ENCODE data around the gene DENND4C.
"Not testable (repeated sequence)": the region's sequence is repeated elsewhere in the genome, so short reads cannot be mapped to it uniquely, and the experiment has no call there.

DENND4C gene

DNA sequence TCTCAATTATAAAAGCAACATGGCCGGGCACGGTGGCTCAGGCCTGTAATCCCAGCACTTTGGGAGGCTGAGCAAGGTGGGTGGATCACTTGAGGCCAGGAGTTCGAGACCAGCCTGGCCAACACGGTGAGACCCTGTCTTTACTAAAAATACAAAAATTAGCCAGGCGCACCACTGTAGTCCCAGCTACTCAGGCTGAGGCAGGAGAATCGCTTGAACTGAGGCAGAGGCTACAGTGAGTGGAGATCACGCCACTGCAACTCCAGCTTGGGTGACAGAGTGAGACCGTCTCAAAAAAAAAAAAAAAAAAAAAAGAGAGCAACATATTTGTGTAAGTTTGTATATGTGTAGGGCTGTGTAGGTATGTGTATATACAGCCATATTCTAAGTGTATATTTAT lies 142.1 kb downstream of the DENND4C start:
- no peak for DNase-seq (ENCODE audit: low read depth in 2 of 2)

- DNase-seq (ENCODE audit: low read depth in 2 of 2): no peak
Measured at GRCh38 chr9:19373527-19373926, 143.0 kb downstream of the DENND4C start.

DNA sequence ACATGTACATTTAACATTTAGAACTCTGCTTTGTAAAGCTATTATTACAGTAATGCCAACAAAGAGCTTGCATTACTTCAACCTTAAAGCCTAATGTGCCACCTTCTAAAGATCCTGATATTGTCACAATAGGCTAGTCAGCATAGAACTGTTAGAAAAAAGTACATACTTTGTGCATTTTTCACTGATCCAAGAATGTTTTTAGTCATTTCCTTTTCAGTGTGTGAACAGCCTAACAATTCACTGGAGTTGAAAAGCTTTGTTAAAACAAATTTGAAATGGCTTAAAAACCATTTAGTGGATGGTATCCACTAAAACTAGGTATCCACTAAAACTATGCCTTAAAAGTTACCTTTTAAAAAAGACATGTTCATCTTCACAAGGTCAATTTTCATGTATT lies 145.0 kb downstream of the DENND4C start:
- DNase-seq (ENCODE audit: low read depth in 2 of 2): no peak

- DNase-seq (ENCODE audit: low read depth in 2 of 2): no peak
Measured at GRCh38 chr9:19376931-19377330, 146.4 kb downstream of the DENND4C start.

DNA sequence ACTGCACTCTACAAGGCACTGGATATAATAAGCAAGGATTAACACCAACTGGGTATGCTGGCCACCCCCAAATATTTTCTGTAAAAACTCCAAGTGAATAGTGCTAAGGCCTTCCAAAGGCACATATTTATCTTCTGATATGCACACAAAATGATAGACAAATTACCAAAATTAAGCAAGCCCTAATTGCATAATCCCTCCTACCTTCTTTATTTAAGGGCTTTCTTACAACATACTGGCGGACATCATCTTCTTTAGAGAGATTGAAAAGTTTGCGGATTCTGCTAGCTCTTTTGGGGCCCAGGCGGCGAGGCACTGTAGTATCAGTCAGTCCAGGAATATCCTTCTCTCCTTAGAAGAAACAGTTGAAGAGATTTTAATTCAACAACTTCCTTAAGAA lies 147.7 kb downstream of the DENND4C start:
- DNase-seq (ENCODE audit: low read depth in 2 of 2): no peak

DNA sequence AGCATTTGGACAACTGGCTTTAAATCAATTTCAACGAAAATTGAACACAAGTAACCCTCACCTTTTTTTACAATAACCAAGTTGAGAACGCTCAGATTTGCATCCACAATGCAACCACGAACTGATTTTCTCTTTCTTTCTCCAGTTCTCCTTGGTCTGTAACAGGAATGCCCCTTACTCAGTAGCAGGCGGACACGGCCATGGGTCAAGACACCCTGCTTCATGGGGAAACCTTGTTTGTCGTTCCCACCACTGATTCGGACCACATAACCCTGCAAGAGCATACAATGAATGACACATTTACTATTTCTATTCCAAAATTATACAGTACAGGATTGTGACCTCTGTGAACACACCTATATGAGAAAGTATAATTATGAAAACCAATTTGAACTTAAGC lies 148.2 kb downstream of the DENND4C start:
- DNase-seq (ENCODE audit: low read depth in 2 of 2): no peak

DNA sequence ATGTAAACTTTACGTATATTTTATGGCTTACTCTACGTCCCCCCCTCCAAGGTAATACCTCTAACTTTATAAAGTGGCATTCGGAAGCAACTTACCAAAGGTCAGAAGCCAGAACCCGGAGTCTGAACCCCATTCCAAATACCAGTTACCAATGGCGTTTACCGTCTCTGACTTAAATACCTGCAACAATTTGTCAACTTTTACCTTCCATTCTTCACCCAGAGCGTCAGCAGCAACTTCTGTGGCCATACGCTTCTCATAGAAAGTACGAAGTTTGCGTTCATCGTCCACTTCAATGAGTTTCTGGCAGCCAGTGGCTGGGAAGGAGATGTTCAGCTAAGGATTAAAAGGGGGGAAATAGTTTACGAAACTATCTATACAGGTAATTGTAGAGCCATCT lies 148.8 kb downstream of the DENND4C start:
- no peak for DNase-seq (ENCODE audit: low read depth in 2 of 2)

DNA sequence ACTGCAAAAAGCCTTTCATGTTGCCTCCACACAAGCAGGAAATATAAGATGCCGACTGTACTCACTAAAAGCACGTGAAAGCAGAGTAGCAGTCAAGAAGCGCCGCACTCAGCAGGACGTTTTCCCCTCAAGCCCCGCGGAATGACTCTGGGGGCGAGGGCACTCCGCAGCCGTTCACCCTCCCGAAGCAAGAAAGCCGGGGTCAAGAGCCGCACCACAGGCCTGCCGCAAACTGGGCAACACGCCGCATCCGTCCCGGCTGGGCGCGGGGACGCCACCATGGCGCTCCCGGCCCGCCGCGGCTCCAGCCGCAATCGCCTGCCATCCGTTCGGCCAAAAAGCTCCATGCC lies 149.2 kb downstream of the DENND4C start:
- DNase-seq (ENCODE audit: low read depth in 2 of 2): peak; percentile 14 to 26

DNA sequence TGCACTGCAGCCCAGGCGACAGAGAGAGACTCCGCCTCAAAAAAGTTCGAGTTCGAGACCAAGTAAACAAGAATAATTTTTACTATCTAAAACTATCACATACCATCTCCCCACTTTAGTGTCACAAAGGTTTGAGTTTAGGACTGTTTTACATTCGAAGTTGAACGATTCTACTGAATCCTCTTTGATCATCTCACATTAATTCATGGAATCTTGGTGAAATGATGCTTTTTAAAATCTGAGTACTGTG lies 150.3 kb downstream of the DENND4C start:
- no peak for DNase-seq (ENCODE audit: low read depth in 2 of 2)

DNA sequence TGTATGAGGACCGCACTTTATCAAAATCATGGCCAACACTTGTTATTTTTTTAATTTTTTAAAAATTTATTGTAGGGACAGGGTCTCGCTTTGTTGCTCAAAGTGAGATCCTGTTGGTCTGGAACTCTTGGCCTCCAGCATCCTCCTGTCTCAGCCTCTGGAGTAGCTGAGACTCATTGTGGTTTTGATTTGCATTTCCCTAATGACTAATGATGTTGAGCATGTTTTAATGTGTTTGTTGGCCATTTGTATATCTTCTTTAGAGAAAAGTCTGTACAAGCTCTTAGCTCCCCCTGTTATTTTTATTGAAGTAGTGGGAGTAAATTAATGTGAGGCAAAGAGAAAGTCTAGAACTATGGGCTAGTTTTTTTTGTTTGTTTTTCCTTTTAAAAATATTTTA lies 151.2 kb downstream of the DENND4C start:
- no peak for DNase-seq (ENCODE audit: low read depth in 2 of 2)

DNA sequence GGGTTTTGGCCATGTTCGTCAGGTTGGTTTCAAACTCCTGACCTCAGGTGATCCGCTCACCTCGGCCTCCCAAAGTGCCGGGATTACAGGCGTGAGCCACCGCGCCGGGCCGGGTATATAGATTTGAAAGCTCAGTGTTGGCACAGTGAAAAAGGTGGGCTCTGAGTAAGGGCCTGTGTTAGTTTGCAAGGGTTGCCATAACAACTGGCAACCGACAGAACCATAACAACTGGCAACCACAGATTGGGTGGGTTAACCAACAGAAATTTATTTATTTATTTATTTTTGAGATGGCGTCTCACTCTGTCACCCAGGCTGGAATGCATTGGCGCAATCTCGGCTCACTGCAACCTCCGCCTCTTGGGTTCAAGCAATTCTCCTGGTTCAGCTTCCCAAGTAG lies 154.7 kb downstream of the DENND4C start:
- not testable (repeated sequence) for DNase-seq (ENCODE audit: low read depth in 2 of 2)

DNA sequence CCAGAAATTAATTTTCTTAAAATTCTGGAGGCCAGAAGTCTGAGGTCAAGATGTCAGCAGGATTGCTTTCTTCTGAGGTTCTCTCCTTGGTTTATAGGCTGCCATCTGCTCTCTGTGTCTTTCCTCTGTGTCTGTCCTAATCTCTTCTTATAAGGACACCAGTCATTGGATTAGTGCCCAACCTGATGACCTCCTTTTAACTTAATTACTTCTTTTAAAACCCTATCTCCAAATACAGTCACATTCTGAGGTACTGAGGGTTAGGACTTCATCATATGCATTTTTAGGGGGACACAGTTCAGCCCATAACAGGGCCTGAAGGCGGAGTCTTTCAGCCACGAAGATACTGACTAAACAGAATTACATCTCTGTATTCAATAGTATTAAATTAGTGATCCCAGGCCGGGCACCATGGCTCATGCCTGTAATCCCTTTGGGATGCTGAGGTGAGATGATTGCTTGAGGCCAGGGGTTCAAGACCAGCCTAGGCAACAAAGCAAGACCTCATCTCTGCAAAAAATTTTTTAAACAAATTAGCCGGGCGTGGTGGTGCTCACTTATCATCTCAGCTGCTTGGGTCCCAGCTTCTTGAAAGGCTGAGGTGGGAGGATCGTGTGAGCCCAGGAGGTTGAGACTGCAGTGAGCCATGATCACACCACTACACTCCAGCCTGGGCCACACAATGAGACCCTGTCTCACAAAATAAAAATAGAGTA lies 155.5 kb downstream of the DENND4C start:
- DNase-seq (ENCODE audit: low read depth in 2 of 2): no peak

DNA sequence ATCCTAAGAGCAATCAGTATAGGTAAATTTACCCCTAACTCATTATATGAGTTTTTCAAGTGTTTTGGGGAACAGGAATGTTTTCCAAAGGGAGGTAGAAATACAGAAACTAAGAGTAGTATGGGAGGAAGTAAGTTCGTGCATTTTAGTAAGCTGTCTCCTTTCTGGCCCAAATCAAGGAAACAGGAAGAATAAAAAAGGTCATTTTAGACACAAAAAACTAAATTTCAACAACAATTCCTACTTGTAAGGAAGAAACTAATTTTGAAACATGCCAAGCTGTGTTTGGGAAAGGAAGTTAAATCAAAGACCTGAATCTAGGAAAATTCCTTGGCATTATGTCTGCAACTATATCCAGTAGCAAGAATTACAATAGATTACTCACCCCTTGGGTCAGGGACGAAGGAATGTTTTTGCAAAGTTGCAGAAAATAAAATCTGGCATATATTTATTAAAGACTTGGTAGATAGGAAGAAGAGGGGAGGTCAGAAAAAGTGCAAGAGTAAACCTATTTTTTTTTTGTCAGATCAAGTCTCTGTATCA lies 156.1 kb downstream of the DENND4C start:
- DNase-seq (ENCODE audit: low read depth in 2 of 2): no peak

GRCh38 chr9:19387317-19387716 lies 156.8 kb downstream of the DENND4C start:
- no peak for DNase-seq (ENCODE audit: low read depth in 2 of 2)

- not testable (repeated sequence) for DNase-seq (ENCODE audit: low read depth in 2 of 2)
Measured at GRCh38 chr9:19389539-19389938, 159.0 kb downstream of the DENND4C start.

- DNase-seq (ENCODE audit: low read depth in 2 of 2): no peak
Measured at GRCh38 chr9:19397845-19398244, 167.4 kb downstream of the DENND4C start.

DNA sequence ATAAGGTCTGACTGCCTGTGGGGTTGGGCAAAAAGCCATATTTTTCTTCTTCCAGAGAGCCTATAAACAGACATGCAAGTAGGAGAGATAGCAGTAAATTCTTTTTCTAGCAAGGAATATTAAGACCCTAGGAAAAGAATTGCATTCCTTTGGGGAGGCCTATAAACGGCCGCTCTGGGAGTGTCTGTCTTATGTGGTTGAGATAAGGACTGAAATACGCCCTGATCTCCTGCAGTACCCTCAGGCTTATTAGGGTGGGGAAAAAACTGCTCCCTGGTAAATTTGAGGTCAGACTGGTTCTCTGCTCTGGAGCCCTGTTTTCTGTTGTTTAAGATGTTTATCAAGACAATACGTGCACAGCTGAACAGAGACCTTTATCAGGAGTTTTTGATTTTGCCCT lies 172.7 kb downstream of the DENND4C start:
- DNase-seq (ENCODE audit: low read depth in 2 of 2): not testable (repeated sequence)

DNA sequence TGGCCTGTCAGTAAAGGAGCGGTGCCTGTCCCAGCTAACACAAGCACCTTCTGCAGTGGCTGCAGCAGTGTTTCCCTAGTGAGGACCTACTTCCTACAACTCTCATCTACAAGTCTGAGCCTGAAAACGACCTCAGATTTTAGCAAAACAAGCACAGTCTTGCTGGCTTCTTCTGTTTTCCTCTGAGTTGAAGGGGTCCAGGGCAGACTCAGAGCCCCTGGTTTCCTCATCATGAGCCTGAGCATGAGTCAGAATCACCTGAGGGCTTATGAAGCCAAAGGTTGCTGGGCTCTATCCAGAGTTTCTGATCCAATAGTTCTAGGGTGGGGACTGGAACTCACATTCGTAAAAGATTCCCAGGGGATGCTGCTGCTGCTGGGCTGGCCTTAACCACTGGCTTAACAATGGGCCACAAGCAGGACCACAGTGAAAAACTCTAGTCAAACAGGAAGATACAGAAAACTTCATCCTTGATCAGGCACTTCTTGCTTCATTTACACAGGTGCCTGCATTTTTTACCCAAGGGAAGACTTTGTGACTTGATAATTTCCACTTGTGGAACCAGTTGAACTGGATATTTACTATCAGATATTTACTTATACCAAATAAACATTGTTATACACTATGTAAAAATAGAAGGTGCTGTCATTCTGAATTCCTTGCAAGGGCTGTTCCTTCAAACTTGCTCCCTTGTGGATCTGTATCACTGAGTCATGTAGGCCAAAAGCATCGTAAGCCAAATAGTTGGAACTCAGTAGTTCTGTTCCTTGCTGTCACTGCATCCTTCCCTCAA lies 174.0 kb downstream of the DENND4C start:
- DNase-seq (ENCODE audit: low read depth in 2 of 2): no peak

- no peak for DNase-seq (ENCODE audit: low read depth in 2 of 2)
Measured at GRCh38 chr9:19405771-19406170, 175.3 kb downstream of the DENND4C start.

GRCh38 chr9:19408316-19408692 lies 177.8 kb downstream of the DENND4C start:
- no peak for DNase-seq (ENCODE audit: low read depth in 2 of 2)

DNA sequence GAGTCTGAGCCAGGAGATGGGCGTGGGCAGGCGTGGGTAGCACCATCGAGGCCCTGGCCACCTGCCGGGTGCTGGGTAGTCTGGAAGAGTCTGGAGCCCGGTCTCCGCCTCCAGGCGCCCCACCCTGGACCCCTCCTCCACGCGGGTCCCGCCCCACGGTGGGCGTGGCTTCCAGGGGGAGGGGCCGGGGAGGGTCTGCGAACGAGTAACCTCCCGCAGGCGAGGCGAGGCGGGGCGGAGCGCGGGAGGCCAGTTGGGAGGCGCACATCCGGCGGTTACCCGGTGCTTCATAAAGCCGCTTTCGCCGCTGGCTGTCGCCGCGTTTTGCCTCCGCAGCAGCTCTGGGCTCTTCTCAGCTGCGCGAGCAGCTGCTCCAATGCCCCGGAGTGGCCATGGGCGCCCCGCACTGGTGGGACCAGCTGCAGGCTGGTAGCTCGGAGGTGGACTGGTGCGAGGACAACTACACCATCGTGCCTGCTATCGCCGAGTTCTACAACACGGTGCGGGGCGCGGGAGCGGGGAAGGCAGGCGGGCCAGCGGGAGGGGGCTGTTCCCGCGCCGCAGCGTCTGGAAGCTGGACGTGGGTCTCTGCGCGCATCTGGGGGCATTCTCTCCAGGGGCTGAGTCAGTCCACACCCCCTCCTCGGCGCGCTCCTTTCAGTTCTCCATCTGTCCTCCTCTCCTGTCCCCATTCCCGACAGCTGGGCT lies 178.4 kb downstream of the DENND4C start, which contains the start of gene ACER2:
Gene ACER2, plus strand, starts transcription at position 317 of the 708 bp plus-strand sequence. Its CDS starts 76 bp downstream, at position 393.
- peak; percentile 84 to 91 for DNase-seq (ENCODE audit: low read depth in 2 of 2)

GRCh38 chr9:19409401-19410194 lies 179.1 kb downstream of the DENND4C start:
- no peak for DNase-seq (ENCODE audit: low read depth in 2 of 2)
